ENCODE measurements around the gene FAM9A. TPM values are rescaled to one million over a fixed set of nuclear protein-coding genes. Genes with fewer than 3 reads are reported as not detected.

FAM9A gene
- total RNA-seq, 1 experiment from 2014 or later: not detected

DNA sequence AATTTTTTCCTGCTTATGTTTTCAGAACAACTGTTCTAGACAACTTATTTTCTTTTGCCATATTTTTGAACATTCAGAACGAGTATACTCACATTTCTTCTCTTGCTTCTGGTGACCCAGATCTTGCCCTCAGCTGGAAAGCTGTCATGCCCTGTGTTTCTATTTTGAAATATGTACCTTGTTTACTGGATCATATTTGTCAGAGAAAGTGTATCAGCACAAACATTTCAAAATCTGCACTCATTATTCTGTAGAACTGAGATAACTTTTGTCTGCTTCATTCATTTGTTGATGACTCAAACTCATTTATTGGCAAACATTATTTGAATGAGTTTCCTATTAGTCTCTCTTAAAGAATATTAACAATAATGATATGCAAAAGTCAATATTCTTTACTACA lies 46.2 kb upstream of the FAM9A start:
- no peaks in the 10 kb centered on the region; a peak in 1 of 7 replicates for H3K36me3 Mint-ChIP-seq (ENCODE audit: insufficient read depth in 1 of 3, low read depth in 3 of 3)
- Histone ChIP-seq H4K91ac (ENCODE audit: insufficient read length, low read depth, low read length) (no peak overlapping the region), H2BK12ac (ENCODE audit: insufficient read length, low read depth, low read length) (no peak overlapping the region), H3K23me2 (ENCODE audit: insufficient read length, low read depth, low read length, poor library complexity, severe bottlenecking) (no peaks in the 10 kb centered on the region), H4K20me1 (ENCODE audit: control insufficient read depth, insufficient read depth, insufficient read length) (no peaks in the 10 kb centered on the region), H3K23ac (ENCODE audit: insufficient read length, low read depth, low read length) (no peak overlapping the region), H3K4me1 (ENCODE audit: insufficient read depth, low read length) (no peaks in the 10 kb centered on the region), H3K27ac (ENCODE audit: insufficient read length, low read depth, low read length) (no peak overlapping the region), H3K18ac (ENCODE audit: insufficient read length, low read depth, low read length) (no peak overlapping the region), H2BK15ac (ENCODE audit: low read depth, low read length) (no peak overlapping the region), H4K8ac (replicated peaks; ENCODE audit: insufficient read length, low read depth, low read length) (no peak overlapping the region), H3K56ac (ENCODE audit: insufficient read length, low read depth, low read length) (no peak overlapping the region), H3K79me2 (ENCODE audit: insufficient read depth, low read length) (no peaks in the 10 kb centered on the region), H3K14ac (ENCODE audit: insufficient read depth, low read length) (no peak overlapping the region), H2AK5ac (ENCODE audit: insufficient read length, low read length) (no peak overlapping the region), H3K4ac (ENCODE audit: low read depth, low read length) (no peak overlapping the region), H2AFZ (ENCODE audit: low read length) (no peak overlapping the region), H3K4me2 (ENCODE audit: insufficient read depth, insufficient read length, low read length) (no peak overlapping the region), H2BK120ac (ENCODE audit: low read depth, low read length, poor library complexity, severe bottlenecking) (no peak overlapping the region), H3T11ph (ENCODE audit: low read length) (no peak overlapping the region), H2BK20ac (ENCODE audit: low read depth, low read length, poor library complexity, severe bottlenecking) (no peak overlapping the region), H3K79me1 (ENCODE audit: insufficient read depth, low read depth, low read length, poor library complexity, severe bottlenecking) (no peaks in the 10 kb centered on the region), H2BK5ac (ENCODE audit: insufficient read length, low read length) (no peak overlapping the region), H3K9me3 (ENCODE audit: control insufficient read depth, low read depth, low read length) (no peaks in the 10 kb centered on the region), H3K27me3 (ENCODE audit: insufficient read depth, low read length) (no peaks in the 10 kb centered on the region), H3K9ac (ENCODE audit: extremely low read depth, insufficient read length, low read length) (no peak overlapping the region), H4K5ac (ENCODE audit: insufficient read length, low read depth, low read length) (no peak overlapping the region)
- H3K9me3 Mint-ChIP-seq: peaks cover 0 to 38% of the 10 kb centered on the region in 2 experiments; a peak in 2 of 5 replicates
- no peak overlapping the region for H3K4me3 Mint-ChIP-seq
- H3K27me3 Mint-ChIP-seq (ENCODE audit: low read depth): peaks cover 4% of the 10 kb centered on the region; the same call in 1 of the 2 replicates
- no peaks in the 10 kb centered on the region for H3K4me1 Mint-ChIP-seq
- DNase-seq: no peak
- no peak for TF ChIP-seq CTCF (conservative IDR thresholded peaks at IDR 0.05)
- no CpG with 5 or more reads among the region's 1 CpG for WGBS (ENCODE audit: extremely low coverage, insufficient read length, low lambda C conversion rate)
- H3K27ac Mint-ChIP-seq: no peak overlapping the region
